HG02678 (cell line): ENCODE measurements around the gene SPSB1.

ENCODE experiments used
- ATAC-seq: cut with Tn5 transposase; IDR thresholded peaks from one replicate; pipeline ENCODE4 v1.9.1; 2021; ENCODE audit warnings: mild to moderate bottlenecking, moderate library complexity; ENCODE audit not compliant: unreplicated experiment

The SPSB1 gene

DNA sequence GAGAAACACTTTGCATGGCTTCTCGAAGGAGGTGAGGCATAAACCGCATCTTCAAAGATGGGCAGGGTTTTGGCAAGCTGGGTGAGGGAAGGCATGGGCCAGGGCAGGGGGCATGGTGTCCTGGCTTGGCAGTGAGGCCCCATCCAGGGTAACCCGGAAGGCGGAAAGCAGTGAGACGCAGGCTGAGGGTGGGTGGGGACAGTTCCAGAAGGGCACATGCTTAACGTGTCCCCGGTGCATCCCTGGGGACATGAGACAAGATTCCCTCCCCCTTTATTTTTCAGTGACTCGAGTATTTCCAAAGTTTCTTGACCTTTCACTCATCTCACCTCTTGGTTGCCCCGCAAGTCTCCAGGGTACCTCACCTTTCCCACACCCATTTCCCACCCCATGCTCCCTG, 123.8 kb downstream of the SPSB1 start:
- ATAC-seq = no peak

DNA sequence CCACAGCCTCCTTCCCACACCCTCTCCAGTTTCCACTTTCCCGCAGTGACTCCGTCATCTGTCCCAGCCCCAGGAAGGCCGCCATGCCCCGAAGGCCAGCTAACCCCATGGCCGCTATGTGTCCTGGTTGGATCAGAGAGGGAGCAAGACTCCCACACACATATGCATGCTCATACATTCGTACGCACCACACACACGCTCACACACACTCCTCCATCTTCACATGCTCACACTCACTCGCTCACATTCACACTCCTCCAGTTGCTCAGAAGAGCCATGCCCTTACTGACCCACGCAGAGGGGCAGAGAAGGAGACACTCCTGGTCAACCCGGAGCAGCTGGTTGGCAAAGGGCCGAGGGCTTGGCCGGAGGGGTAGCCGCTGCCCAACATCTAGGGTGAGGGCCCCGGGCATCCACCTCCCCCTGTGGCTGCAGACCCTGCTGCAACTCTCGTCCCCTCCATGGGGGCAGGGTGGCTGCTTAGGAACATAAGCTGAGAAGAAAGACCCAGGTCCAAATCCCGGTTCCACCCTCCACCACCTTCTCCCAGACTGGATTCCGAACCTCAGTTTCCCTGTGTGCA, 124.3 kb downstream of the SPSB1 start:
- ATAC-seq = no peak

DNA sequence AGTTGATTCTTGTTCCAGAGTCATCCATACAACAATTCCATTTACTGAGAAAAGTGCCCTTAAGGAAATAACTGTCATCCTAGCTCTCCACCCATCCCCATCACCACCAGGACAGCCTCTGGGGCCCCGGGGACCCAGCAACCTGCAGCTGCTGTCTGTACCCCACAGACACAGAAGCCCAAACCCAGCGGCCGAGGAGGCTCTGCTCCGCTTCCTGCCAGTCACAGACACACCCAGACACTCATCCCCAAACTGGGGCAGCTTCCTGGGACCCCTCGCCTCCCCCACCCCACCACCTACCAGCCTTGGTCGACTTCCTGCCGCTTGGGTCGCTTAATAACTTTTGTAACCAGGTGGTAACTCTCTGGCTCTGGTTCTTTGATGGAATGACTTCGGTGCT, 125.0 kb downstream of the SPSB1 start:
- ATAC-seq = no peak

DNA sequence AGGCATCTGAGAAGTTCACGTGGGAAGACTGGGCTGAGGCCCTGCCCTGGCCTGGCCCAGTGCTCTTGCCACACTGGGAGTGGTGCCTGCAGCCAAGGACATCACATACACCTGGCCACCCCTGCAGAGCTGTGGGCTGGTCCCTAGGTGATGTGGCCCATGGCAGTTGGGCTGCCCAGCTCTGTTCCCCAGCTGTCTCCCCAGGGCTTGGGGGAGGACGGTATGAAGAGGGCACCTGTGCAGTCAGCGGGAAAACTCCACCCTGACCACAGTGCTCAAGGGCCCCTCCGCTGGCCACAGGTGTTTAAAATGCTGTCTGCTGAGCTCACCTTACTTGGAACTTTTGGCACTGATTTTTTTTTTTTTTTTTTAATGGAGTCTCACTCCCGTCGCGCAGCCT, 126.2 kb downstream of the SPSB1 start:
- no peak for ATAC-seq
